HG02943 (cell line): Measurements from ENCODE around the gene WNK2.

ENCODE experiments used
- ATAC-seq: cut with Tn5 transposase; IDR thresholded peaks from one replicate; pipeline ENCODE4 v1.9.1; 2021; ENCODE audit warnings: mild to moderate bottlenecking, low read depth, moderate library complexity; ENCODE audit not compliant: unreplicated experiment

The WNK2 gene

GRCh38 chr9:93232388-93232960 is 48.5 kb downstream of the WNK2 start:
- ATAC-seq = no peak

DNA sequence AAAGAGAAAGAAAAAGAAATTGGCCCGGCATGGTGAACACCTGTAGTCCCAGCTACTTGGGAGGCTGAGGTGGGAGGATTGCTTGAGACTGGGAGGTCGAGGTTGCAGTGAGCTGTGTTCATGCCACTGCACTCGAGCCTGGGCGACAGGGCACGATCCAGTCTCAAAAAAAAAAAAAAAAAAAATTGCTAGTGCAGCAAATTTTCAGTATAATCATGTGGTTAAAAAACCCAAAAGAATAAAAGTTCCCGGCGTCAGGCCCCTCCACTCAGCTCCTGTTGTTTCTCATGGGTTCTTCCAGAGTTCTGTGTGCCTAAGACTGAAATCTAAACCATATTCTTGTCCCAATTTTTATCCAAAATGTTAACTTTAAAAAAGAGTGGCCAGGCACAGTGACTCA is 49.1 kb downstream of the WNK2 start:
- ATAC-seq = no peak

DNA sequence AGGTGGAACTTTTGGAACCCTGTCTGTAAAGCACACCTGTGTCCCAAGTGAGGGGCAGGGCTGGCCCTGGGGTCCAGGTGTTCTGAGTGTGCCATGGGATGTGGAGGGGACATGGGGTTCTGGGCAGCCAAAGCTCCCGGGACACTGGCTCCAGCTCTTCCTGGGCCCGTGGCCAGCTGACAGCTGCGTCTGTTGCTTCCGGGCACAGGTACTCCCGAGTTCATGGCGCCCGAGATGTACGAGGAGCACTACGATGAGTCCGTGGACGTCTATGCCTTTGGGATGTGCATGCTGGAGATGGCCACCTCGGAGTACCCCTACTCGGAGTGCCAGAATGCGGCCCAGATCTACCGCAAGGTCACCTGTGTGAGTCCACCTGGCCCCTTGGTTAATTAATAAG is 50.7 kb downstream of the WNK2 start:
- no peak for ATAC-seq

GRCh38 chr9:93235300-93235960 is 51.5 kb downstream of the WNK2 start:
- no peak for ATAC-seq

DNA sequence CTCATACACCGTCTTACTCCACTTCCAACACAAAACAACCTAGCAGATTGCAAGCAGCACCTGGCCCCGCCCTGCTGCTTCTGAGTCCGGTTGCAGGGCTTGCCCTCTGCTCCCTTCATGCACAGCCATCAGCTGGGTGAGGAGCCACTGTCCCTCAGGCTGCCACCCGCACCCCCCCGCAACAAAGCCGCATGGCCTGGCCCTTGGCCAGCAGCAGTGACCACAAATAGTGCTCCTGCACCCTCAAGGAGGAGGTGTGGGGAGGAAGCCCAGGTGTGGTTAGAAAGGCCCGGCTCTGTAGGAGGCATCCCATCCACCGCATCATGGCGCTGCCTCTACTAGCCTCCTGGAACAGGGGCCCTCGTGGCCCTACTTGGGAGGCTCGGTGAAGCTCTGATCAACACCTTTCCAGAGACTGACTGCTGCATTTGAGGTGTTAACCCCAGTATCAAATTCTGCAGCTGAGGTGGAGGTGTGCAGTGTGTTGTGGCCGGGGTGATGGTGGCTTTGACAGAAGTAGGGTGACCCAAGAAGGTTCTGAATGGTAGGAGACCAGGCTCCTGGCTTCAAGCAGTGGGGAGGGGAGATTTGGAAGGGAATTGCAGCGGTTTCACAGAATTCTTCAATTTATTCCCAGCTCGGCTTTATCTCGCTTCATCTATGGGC is 52.7 kb downstream of the WNK2 start:
- no peak for ATAC-seq

- no peak for ATAC-seq
Observed at GRCh38 chr9:93237540-93237939, 53.6 kb downstream of the WNK2 start.

DNA sequence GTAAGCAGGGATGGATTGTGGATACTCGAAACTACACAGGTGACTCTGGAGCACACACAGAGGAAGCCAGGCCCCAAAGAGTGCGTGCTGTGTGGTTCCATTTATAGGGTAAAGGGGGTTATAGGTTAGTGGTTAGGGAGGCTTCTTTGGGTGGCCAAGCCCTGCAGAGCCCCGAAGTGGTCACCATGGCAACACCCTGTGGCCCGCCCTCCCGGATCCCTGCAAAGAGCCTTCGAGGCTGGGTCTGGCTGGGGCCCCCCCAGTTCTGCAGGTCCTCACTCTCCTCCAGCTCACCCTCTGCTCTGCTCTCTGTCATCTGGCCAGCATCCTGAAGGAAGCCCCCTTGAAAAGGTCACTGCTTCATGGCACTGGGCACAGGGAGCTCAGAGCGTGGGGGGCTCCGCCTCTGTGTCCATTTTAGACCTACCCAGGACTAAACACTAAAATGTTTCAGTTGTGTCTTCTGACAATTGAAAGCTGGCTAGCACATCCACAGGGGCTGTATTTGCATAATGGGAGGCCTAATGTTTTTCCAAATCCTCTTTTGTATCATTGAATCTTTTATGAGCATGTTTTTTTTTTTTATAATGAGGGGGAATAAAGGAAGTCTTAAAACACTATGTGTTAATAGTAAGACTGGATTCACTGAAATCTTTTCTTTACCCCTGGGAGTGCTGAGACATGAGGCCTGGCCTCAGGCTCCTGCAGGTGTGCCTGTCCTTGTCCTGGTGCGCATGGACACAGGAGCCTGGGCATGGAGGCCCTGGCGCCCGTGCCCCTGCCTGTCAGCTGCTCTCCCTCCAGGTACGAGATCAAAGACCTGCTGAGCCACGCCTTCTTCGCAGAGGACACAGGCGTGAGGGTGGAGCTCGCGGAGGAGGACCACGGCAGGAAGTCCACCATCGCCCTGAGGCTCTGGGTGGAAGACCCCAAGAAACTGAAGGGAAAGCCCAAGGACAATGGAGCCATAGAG is 55.3 kb downstream of the WNK2 start:
- ATAC-seq = no peak

- ATAC-seq = no peak
Observed at GRCh38 chr9:93240891-93241334, 57.0 kb downstream of the WNK2 start.

DNA sequence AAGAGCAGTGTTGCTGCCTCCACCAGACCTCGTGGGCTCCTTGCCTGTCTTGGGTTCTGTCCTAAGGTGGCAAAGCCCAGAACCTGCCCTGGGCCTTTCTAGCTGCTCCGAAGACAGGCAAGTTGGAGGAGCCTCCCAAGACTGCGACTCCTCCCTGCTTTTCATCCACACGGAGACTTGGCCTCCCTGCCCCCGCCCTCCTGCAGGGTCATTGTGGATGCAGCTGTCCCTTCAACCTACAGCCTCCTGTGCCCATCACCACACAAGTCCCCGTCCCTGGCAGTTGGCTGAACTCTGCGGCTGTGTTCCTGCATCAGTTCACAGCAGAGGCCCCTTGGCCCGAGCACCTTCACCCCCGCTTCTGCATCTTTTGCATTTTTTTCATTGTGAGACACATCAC is 59.2 kb downstream of the WNK2 start:
- no peak for ATAC-seq

- no peak for ATAC-seq
Observed at GRCh38 chr9:93244101-93244500, 60.2 kb downstream of the WNK2 start.

- ATAC-seq = no peak
Observed at GRCh38 chr9:93244510-93245436, 60.8 kb downstream of the WNK2 start.

DNA sequence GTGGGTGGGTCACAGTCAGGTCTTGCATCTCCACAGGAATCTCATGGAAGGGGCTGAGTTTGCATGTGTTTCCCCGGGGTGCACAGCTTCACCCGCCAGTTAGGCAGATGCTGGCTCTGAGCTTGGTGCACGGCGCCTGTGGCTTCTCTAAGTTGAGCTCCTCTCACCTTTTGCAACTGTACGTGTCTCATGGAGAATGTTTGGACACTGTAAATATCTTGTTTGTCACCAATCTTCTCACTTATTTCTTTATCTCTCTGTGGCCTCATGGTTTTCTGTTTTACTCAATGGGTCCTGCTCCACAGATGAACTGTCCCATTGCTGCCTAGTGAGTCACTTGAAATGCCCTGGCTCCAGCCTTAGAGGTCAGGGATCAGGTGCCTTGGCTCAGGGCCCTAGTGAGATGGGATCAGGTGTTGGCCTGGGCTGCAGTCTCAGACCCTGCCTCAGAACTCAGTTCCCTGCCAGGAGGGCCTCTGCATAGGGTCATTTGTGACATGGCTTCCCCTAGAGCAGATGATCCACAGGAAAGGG is 61.6 kb downstream of the WNK2 start:
- no peak for ATAC-seq

- no peak for ATAC-seq
Observed at GRCh38 chr9:93246111-93246510, 62.2 kb downstream of the WNK2 start.

- ATAC-seq = no peak
Observed at GRCh38 chr9:93246526-93246925, 62.6 kb downstream of the WNK2 start.

- no peak for ATAC-seq
Observed at GRCh38 chr9:93247099-93247865, 63.3 kb downstream of the WNK2 start.

DNA sequence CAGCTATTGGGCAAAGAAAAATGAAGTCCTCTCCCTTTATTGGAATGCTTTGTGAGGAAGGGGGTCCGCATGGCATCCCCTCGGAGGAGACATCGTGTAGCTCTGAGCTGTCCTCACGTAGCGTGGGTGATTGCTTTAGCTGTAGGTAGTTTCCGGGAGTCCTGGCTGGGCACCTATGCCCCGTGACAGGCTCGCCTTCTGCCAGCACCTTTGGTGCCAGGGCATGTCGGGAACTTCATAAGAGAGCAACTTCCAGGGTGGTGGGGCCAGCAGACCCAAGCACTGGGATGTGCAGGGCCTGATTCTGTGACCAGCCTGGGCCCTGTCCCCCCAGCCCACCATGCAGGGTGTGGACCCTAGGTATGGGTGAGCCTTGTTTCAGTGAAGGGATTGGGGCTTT is 64.0 kb downstream of the WNK2 start:
- no peak for ATAC-seq

DNA sequence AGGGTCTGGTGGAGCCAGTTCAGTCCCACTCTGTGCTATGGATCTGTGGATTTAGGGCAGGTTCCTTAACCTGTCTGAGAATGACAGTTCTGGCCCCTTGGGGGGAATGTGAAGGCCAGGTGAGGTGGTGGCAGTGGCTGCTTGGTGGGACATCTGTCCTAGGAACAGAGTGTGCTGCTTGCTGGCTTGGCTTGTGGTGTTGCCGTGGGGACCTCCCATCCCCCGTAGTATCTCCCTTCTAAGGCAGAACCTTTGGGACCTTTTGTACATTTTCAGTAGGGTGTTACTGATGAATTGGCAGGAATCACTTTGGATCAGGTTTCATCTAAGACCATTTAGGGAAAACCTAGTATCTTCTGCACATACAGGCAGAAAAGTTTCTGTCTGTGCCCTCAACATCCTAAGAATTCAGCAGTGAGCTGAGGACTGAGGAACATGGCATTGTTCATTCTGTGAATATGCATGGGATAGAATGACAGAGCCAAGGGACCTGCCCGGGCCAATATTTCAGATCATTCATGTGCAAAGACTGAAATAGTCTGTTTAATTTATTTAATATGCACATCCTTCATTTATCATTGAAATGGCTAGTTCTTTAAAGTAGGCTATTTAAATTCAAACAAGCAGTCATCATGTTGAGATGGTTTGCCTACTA is 64.6 kb downstream of the WNK2 start:
- ATAC-seq = no peak

DNA sequence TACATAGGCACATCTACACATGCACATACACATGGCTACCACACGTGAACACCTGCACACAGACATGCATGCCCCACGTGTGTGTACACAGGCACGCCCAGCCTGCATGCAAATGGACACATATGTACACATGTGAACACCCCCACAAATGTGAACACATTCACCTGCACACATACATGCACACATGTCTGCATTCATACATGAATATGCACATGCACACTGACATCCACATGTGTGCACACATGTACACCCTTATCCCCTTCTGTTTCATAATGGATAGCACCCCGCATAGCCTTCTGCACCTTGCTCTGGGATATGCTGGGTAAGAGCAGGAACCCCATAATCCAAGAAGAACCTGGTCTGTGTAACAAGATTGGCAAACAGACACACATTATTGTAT is 66.2 kb downstream of the WNK2 start:
- no peak for ATAC-seq
